PC-3 (cell line): ENCODE results near the gene PBRM1. TPM values are rescaled to one million over a fixed set of nuclear protein-coding genes. Genes with fewer than 3 reads are reported as not detected.

ENCODE experiments used
- ATAC-seq: fragments of 200-7000 bp; cut with Tn5 transposase; 2 replicates; pipeline ENCODE4 v1.9.1; 2020; ENCODE audit warnings: mild to moderate bottlenecking, moderate library complexity
- BruUV-seq: library from RNA; stranded (reverse); fragments of 400-500 nt; replicated peaks from 2 replicates; lab custom pipeline; 2021; lab: Mats Ljungman, UMichigan
- CTCF ChIA-PET: fragments of 300-600 bp; sonication (Branson Sonifier 250); formaldehyde crosslinking; loops from one replicate; lab custom pipeline; 2022; ENCODE audit warnings: antibody characterized with exemption; lab: Charles Lee
- POLR2A ChIA-PET: fragments of 300-600 bp; sonication (Branson Sonifier 250); formaldehyde crosslinking; loops from one replicate; lab custom pipeline; 2022; ENCODE audit warnings: antibody characterized with exemption; ENCODE audit not compliant: unreplicated experiment; lab: Charles Lee
- DNase-seq: peaks from one replicate; pipeline ENCODE4 v3.0.0-alpha.2; 2015
- H2AFZ ChIP-seq: fragments of 300-600 bp; sonication (generic); 2 replicates; pipeline ENCODE4 v1.6.0; 2016; ENCODE audit warnings: antibody characterized with exemption, low read length
- H3F3A ChIP-seq: fragments of 300-600 bp; sonication (generic); one replicate; pipeline ENCODE4 v1.6.0; 2017; ENCODE audit warnings: antibody characterized with exemption, low read length, control low read depth, mild to moderate bottlenecking; ENCODE audit not compliant: unreplicated experiment
- H3K27ac ChIP-seq: fragments of 300-600 bp; sonication (generic); 2 replicates; pipeline ENCODE4 v1.5.1; 2016; ENCODE audit warnings: mild to moderate bottlenecking, low read length
- H3K27me3 ChIP-seq: fragments of 300-600 bp; sonication (generic); 2 replicates; pipeline ENCODE4 v1.6.1; 2016; ENCODE audit warnings: low read length, mixed read lengths
- H3K36me3 ChIP-seq: fragments of 300-600 bp; sonication (generic); 2 replicates; pipeline ENCODE4 v1.6.1; 2016; ENCODE audit warnings: low read depth, mixed run types, low read length, mixed read lengths
- H3K4me1 ChIP-seq: fragments of 300-600 bp; sonication (generic); 2 replicates; pipeline ENCODE4 v1.5.1; 2016; ENCODE audit warnings: low read length; ENCODE audit not compliant: insufficient read depth
- H3K4me2 ChIP-seq: fragments of 300-600 bp; sonication (generic); 2 replicates; pipeline ENCODE4 v1.6.0; 2016; ENCODE audit warnings: low read length
- H3K4me3 ChIP-seq: fragments of 300-600 bp; sonication (generic); 2 replicates; pipeline ENCODE4 v1.5.1; 2016; ENCODE audit warnings: mild to moderate bottlenecking, low read length, mixed read lengths
- H3K79me2 ChIP-seq: fragments of 300-600 bp; sonication (generic); 2 replicates; pipeline ENCODE4 v1.6.1; 2017; ENCODE audit warnings: low read length, mixed read lengths
- H3K9ac ChIP-seq: fragments of 300-600 bp; sonication (generic); 2 replicates; pipeline ENCODE4 v1.6.0; 2016; ENCODE audit warnings: mild to moderate bottlenecking, low read length
- H3K9me2 ChIP-seq: fragments of 300-600 bp; sonication (generic); replicated peaks from 2 replicates; pipeline ENCODE4 v1.6.1; 2016; ENCODE audit warnings: mixed run types, low read length, mixed read lengths
- H3K9me3 ChIP-seq: fragments of 300-600 bp; sonication (generic); 2 replicates; pipeline ENCODE4 v1.6.1; 2016; ENCODE audit warnings: low read length, mixed read lengths
- H4K20me1 ChIP-seq: fragments of 300-600 bp; sonication (generic); 2 replicates; pipeline ENCODE4 v1.6.1; 2016; ENCODE audit warnings: low read length, mixed read lengths
- EZH2 ChIP-seq: fragments of 300-600 bp; sonication (generic); IDR thresholded peaks from one replicate; pipeline ENCODE4 v1.6.1; 2017; ENCODE audit warnings: antibody characterized with exemption, mild to moderate bottlenecking, low read length; ENCODE audit not compliant: unreplicated experiment
- EZH2phosphoT487 ChIP-seq: fragments of 300-600 bp; sonication (generic); IDR thresholded peaks from 2 replicates; pipeline ENCODE4 v1.6.1; 2018; ENCODE audit warnings: mild to moderate bottlenecking, antibody characterized with exemption, low read length, borderline replicate concordance
- intact Hi-C: fragments of 100-400 bp; cut with micrococcal nuclease; formaldehyde crosslinking; loops from 2 replicates; pipeline ENCODE4 v1.9.0; 2023
- total RNA-seq: library from RNA; depleted of rRNA; stranded (reverse); fragments of >200 nt; gene quantifications from 2 replicates; pipeline ENCODE4 v1.2.3, GENCODE V29; 2014
- TF ChIP-seq, protein P1 (sequence below): fragments of 300-600 bp; sonication (generic); conservative IDR thresholded peaks from 2 replicates; pipeline ENCODE4 v1.5.1; 2017; ENCODE audit warnings: antibody characterized with exemption, low read depth, mild to moderate bottlenecking, low read length

The PBRM1 gene
- total RNA-seq, 1 experiment from 2014 or later: 59.7 TPM

GRCh38 chr3:52721730-52722008 lies 36.0 kb upstream of the PBRM1 start:
- no peak for DNase-seq
- Histone ChIP-seq H3K79me2 (no peaks in the 10 kb centered on the region), H3K4me2 (no peak overlapping the region), H3F3A (no peaks in the 10 kb centered on the region), H3K9me3 (no peaks in the 10 kb centered on the region), H3K9ac (no peak overlapping the region), H4K20me1 (no peaks in the 10 kb centered on the region), H3K4me3 (no peak overlapping the region), H3K36me3 (peaks cover 16% of the 10 kb centered on the region; the same call in 1 of the 2 replicates), H3K27me3 (no peaks in the 10 kb centered on the region), H2AFZ (no peak overlapping the region), H3K27ac (no peak overlapping the region), H3K4me1 (no peaks in the 10 kb centered on the region), H3K9me2 (no peaks in the 10 kb centered on the region)
- intact Hi-C loops: no loop called here
- BruUV-seq: no TSS peak
- CTCF ChIA-PET: no interaction called here
- ATAC-seq: no peak
- TF ChIP-seq EZH2 (no peak), EZH2phosphoT487 (no peak)
- TF ChIP-seq, protein P1, sequence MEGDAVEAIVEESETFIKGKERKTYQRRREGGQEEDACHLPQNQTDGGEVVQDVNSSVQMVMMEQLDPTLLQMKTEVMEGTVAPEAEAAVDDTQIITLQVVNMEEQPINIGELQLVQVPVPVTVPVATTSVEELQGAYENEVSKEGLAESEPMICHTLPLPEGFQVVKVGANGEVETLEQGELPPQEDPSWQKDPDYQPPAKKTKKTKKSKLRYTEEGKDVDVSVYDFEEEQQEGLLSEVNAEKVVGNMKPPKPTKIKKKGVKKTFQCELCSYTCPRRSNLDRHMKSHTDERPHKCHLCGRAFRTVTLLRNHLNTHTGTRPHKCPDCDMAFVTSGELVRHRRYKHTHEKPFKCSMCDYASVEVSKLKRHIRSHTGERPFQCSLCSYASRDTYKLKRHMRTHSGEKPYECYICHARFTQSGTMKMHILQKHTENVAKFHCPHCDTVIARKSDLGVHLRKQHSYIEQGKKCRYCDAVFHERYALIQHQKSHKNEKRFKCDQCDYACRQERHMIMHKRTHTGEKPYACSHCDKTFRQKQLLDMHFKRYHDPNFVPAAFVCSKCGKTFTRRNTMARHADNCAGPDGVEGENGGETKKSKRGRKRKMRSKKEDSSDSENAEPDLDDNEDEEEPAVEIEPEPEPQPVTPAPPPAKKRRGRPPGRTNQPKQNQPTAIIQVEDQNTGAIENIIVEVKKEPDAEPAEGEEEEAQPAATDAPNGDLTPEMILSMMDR: no peak
- POLR2A ChIA-PET: no interaction called here

GRCh38 chr3:52721002-52721729 lies 35.5 kb upstream of the PBRM1 start:
- CTCF ChIA-PET: no interaction called here
- no TSS peak for BruUV-seq
- no peaks in the 10 kb centered on the region for H3F3A ChIP-seq
- H4K20me1 ChIP-seq: no peaks in the 10 kb centered on the region
- no peaks in the 10 kb centered on the region for H3K79me2 ChIP-seq
- no peak overlapping the region for H3K27ac ChIP-seq
- no peak overlapping the region for H3K4me2 ChIP-seq
- DNase-seq (no peak), ATAC-seq (no peak)
- no peaks in the 10 kb centered on the region for H3K4me1 ChIP-seq
- POLR2A ChIA-PET: interaction anchor here (0.7 kb wide), 1 partner anchor 62 kb away, joined by 3 read pairs; no protein-coding TSS in a partner anchor
- intact Hi-C loops: no loop called here
- no peaks in the 10 kb centered on the region for H3K9me2 ChIP-seq
- H2AFZ ChIP-seq: no peak overlapping the region
- no peak overlapping the region for H3K4me3 ChIP-seq
- TF ChIP-seq EZH2phosphoT487 (no peak), EZH2 (no peak)
- TF ChIP-seq, protein P1: no peak
- H3K27me3 ChIP-seq: no peaks in the 10 kb centered on the region
- no peaks in the 10 kb centered on the region for H3K9me3 ChIP-seq
- H3K36me3 ChIP-seq: peaks cover 16% of the 10 kb centered on the region; the same call in 1 of the 2 replicates
- H3K9ac ChIP-seq: no peak overlapping the region

GRCh38 chr3:52719618-52720017 lies 33.9 kb upstream of the PBRM1 start:
- no peak overlapping the region for H3K4me2 ChIP-seq
- no peak for DNase-seq
- no peaks in the 10 kb centered on the region for H3K27me3 ChIP-seq
- no peak overlapping the region for H3K9ac ChIP-seq
- H3K9me3 ChIP-seq: no peaks in the 10 kb centered on the region
- no peak overlapping the region for H3K4me3 ChIP-seq
- BruUV-seq: no TSS peak
- no peaks in the 10 kb centered on the region for H3K9me2 ChIP-seq
- H3K79me2 ChIP-seq: no peaks in the 10 kb centered on the region
- H3K36me3 ChIP-seq: peaks cover 16% of the 10 kb centered on the region; the same call in 1 of the 2 replicates
- ChIA-PET CTCF (no interaction called here), POLR2A (no interaction called here)
- intact Hi-C loops: no loop called here
- no peak overlapping the region for H3K27ac ChIP-seq
- no peaks in the 10 kb centered on the region for H3F3A ChIP-seq
- no peak for ATAC-seq
- TF ChIP-seq EZH2phosphoT487 (no peak), EZH2 (no peak)
- TF ChIP-seq, protein P1: no peak
- H3K4me1 ChIP-seq: no peaks in the 10 kb centered on the region
- no peaks in the 10 kb centered on the region for H4K20me1 ChIP-seq
- H2AFZ ChIP-seq: no peak overlapping the region
